ENCODE results near the gene EML3. TPM values are rescaled to one million over a fixed set of nuclear protein-coding genes. Genes with fewer than 3 reads are reported as not detected.

EML3 gene
- total and polyA plus RNA-seq, 12 donors: 9.7 to 198 (median 36.3) TPM

GRCh38 chr11:62605902-62606301, 6.7 kb downstream of the EML3 start:
- H3K9me3 ChIP-seq (replicated peaks in 1 of 3): no peaks in the 10 kb centered on the region
- intact Hi-C loops (cut with DNase I): no loop called here
- no peak overlapping the region for H3K4me3 ChIP-seq
- H3K27me3 ChIP-seq: no peaks in the 10 kb centered on the region
- no peak for TF ChIP-seq CTCF (IDR thresholded peaks at IDR 0.05)
- no peak for TF ChIP-seq POLR2A (IDR thresholded peaks at IDR 0.05)
- H3K27ac ChIP-seq: no peak overlapping the region
- H3K36me3 ChIP-seq (replicated peaks in 1 of 2): peaks cover 0 to 42% of the 10 kb centered on the region in 2 donors
- DNase-seq: no peak
- 92 to 96% (median 93%) methylated on average over 15 of the region's 15 CpGs for WGBS, 4 donors
- peaks cover 8 to 16% of the 10 kb centered on the region in 2 donors for H3K4me1 ChIP-seq (replicated peaks in 1 of 2)

- no peak for TF ChIP-seq CTCF (IDR thresholded peaks at IDR 0.05)
- no peak for TF ChIP-seq POLR2A (IDR thresholded peaks at IDR 0.05)
- Histone ChIP-seq H3K9me3 (replicated peaks in 1 of 3) (no peaks in the 10 kb centered on the region), H3K27me3 (no peaks in the 10 kb centered on the region), H3K27ac (no peak overlapping the region), H3K4me3 (no peak overlapping the region), H3K4me1 (replicated peaks in 1 of 2) (peaks cover 8 to 16% of the 10 kb centered on the region in 2 donors), H3K36me3 (replicated peaks in 1 of 2) (peaks cover 0 to 40% of the 10 kb centered on the region in 2 donors)
- DNase-seq: no peak
- WGBS, 4 donors: 83 to 87% (median 86%) methylated on average over 4 to 6 of the region's 6 CpGs
- intact Hi-C loops (cut with DNase I): no loop called here
These were observed 7.1 kb downstream of the EML3 start for GRCh38 chr11:62605467-62605866.

GRCh38 chr11:62604460-62605120, 8.0 kb downstream of the EML3 start:
- WGBS, 4 donors: 85 to 89% (median 87%) methylated on average over 12 to 13 of the region's 13 CpGs
- no peak overlapping the region for H3K4me3 ChIP-seq
- no peaks in the 10 kb centered on the region for H3K27me3 ChIP-seq
- intact Hi-C loops (cut with DNase I): no loop called here
- H3K36me3 ChIP-seq (replicated peaks in 1 of 2): peaks cover 0 to 38% of the 10 kb centered on the region in 2 donors
- H3K27ac ChIP-seq: no peak overlapping the region
- TF ChIP-seq CTCF (IDR thresholded peaks at IDR 0.05) (no peak), POLR2A (IDR thresholded peaks at IDR 0.05) (no peak)
- no peaks in the 10 kb centered on the region for H3K9me3 ChIP-seq (replicated peaks in 1 of 3)
- no peak for DNase-seq
- peaks cover 16 to 19% of the 10 kb centered on the region in 2 donors for H3K4me1 ChIP-seq (replicated peaks in 1 of 2)

GRCh38 chr11:62603776-62604299, 8.7 kb downstream of the EML3 start:
- H3K27me3 ChIP-seq: no peaks in the 10 kb centered on the region
- intact Hi-C loops (cut with DNase I): no loop called here
- no peak overlapping the region for H3K27ac ChIP-seq
- WGBS, 4 donors: 90 to 94% (median 92%) methylated on average over 8 of the region's 8 CpGs
- no peak overlapping the region for H3K4me3 ChIP-seq
- DNase-seq: no peak
- TF ChIP-seq POLR2A (IDR thresholded peaks at IDR 0.05) (no peak), CTCF (IDR thresholded peaks at IDR 0.05) (no peak)
- peaks cover 0 to 37% of the 10 kb centered on the region in 2 donors for H3K36me3 ChIP-seq (replicated peaks in 1 of 2)
- H3K9me3 ChIP-seq (replicated peaks in 1 of 3): no peaks in the 10 kb centered on the region
- H3K4me1 ChIP-seq (replicated peaks in 1 of 2): peaks cover 23 to 27% of the 10 kb centered on the region in 2 donors
